Brain microvascular endothelial cell (primary cell): Measurements from ENCODE around the gene GNG7.

Source experiments
- DNase-seq: peaks from one replicate; pipeline ENCODE4 v3.0.0-alpha.2; 2020
- H3K27ac ChIP-seq: fragments of 250-450 bp; sonication (Bioruptor Pico); 2 replicates; pipeline ENCODE4 v1.5.1; 2020; ENCODE audit warnings: mild to moderate bottlenecking, moderate library complexity
- H3K27me3 ChIP-seq: fragments of 250-450 bp; sonication (Bioruptor Pico); replicated peaks from 2 replicates; pipeline ENCODE4 v1.5.1; 2020; ENCODE audit warnings: mild to moderate bottlenecking
- H3K36me3 ChIP-seq: fragments of 250-450 bp; sonication (Bioruptor Pico); replicated peaks from 2 replicates; pipeline ENCODE4 v1.5.1; 2020; ENCODE audit warnings: mild to moderate bottlenecking
- H3K4me3 ChIP-seq: 2 replicates; pipeline ENCODE4 v1.5.1; 2011; ENCODE audit warnings: low read depth, mild to moderate bottlenecking, control low read depth, low read length, moderate library complexity
- in situ Hi-C: cut with HindIII; loops from 2 replicates; pipeline ENCODE4 v1.10.0; 2017; ENCODE audit warnings: low sequenced_read_pairs, low pct_ligation_motif_present
- TF ChIP-seq, protein P1 (sequence below): IDR thresholded peaks from 2 replicates; pipeline ENCODE4 v1.5.1; 2011; ENCODE audit warnings: low read depth, mild to moderate bottlenecking, moderate library complexity, low read length, control low read depth, inconsistent platforms; ENCODE audit errors: missing control alignments

Gene GNG7

GRCh38 chr19:2479556-2480194, 222.8 kb downstream of the GNG7 start:
- Histone ChIP-seq H3K27ac (peak overlapping the region; percentile 95), H3K27me3 (no peaks in the 10 kb centered on the region), H3K4me3 (no peak overlapping the region), H3K36me3 (peaks cover 20% of the 10 kb centered on the region)
- in situ Hi-C loops: no loop called here
- peak; percentile 51 for DNase-seq
- TF ChIP-seq, protein P1, sequence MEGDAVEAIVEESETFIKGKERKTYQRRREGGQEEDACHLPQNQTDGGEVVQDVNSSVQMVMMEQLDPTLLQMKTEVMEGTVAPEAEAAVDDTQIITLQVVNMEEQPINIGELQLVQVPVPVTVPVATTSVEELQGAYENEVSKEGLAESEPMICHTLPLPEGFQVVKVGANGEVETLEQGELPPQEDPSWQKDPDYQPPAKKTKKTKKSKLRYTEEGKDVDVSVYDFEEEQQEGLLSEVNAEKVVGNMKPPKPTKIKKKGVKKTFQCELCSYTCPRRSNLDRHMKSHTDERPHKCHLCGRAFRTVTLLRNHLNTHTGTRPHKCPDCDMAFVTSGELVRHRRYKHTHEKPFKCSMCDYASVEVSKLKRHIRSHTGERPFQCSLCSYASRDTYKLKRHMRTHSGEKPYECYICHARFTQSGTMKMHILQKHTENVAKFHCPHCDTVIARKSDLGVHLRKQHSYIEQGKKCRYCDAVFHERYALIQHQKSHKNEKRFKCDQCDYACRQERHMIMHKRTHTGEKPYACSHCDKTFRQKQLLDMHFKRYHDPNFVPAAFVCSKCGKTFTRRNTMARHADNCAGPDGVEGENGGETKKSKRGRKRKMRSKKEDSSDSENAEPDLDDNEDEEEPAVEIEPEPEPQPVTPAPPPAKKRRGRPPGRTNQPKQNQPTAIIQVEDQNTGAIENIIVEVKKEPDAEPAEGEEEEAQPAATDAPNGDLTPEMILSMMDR: peak; percentile 60

- in situ Hi-C loops: no loop called here
- peaks cover 20% of the 10 kb centered on the region for H3K36me3 ChIP-seq
- H3K27me3 ChIP-seq: no peaks in the 10 kb centered on the region
- peak overlapping the region; percentile 100 for H3K4me3 ChIP-seq
- TF ChIP-seq, protein P1: no peak
- DNase-seq: peak; percentile 62
- H3K27ac ChIP-seq: peak overlapping the region; percentile 95
These were observed 223.5 kb downstream of the GNG7 start for GRCh38 chr19:2478756-2479555.

- peak overlapping the region; percentile 95 for H3K27ac ChIP-seq
- peaks cover 20% of the 10 kb centered on the region for H3K36me3 ChIP-seq
- in situ Hi-C loops: no loop called here
- H3K4me3 ChIP-seq: peak overlapping the region; percentile 100
- no peaks in the 10 kb centered on the region for H3K27me3 ChIP-seq
- TF ChIP-seq, protein P1: peak; percentile 41
- DNase-seq: no peak
These were observed 224.2 kb downstream of the GNG7 start for GRCh38 chr19:2478278-2478755.

- TF ChIP-seq, protein P1: no peak
- H3K4me3 ChIP-seq: peak overlapping the region; percentile 100
- H3K36me3 ChIP-seq: peaks cover 20% of the 10 kb centered on the region
- DNase-seq: no peak
- in situ Hi-C loops: no loop called here
- H3K27me3 ChIP-seq: no peaks in the 10 kb centered on the region
- peak overlapping the region; percentile 95 for H3K27ac ChIP-seq
These were observed 224.7 kb downstream of the GNG7 start for GRCh38 chr19:2477732-2478191.

GRCh38 chr19:2477141-2477710, 225.3 kb downstream of the GNG7 start:
- peak overlapping the region; percentile 100 for H3K4me3 ChIP-seq
- peaks cover 20% of the 10 kb centered on the region for H3K36me3 ChIP-seq
- no peak for DNase-seq
- H3K27me3 ChIP-seq: no peaks in the 10 kb centered on the region
- in situ Hi-C loops: no loop called here
- TF ChIP-seq, protein P1: no peak
- peak overlapping the region; percentile 95 for H3K27ac ChIP-seq
